ENCODE measurements around the gene NAXE.

DNA sequence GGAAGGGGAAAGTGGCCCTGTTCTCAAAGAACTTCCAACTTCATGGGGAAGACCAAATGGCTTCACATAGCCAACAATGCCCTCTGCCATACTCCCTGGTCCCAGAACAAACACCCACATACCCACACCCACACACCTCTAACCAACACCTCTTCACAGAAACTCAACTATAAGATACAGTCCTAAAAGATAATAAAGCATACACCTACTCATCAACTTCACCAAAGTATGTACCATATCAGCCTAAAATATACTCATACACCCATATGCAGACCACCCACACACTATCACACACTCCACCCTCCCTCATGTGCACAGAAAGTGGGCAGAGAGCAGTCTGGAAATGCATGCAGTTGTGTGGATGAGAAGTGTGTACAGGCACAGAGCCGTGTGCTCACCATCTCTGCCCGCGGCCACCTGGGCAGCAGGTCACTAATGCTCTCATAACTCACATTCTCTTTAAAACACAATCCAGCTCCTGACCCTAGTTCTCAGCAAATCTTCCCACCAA, 46.9 kb upstream of the NAXE start:
- TF ChIP-seq, protein P1, sequence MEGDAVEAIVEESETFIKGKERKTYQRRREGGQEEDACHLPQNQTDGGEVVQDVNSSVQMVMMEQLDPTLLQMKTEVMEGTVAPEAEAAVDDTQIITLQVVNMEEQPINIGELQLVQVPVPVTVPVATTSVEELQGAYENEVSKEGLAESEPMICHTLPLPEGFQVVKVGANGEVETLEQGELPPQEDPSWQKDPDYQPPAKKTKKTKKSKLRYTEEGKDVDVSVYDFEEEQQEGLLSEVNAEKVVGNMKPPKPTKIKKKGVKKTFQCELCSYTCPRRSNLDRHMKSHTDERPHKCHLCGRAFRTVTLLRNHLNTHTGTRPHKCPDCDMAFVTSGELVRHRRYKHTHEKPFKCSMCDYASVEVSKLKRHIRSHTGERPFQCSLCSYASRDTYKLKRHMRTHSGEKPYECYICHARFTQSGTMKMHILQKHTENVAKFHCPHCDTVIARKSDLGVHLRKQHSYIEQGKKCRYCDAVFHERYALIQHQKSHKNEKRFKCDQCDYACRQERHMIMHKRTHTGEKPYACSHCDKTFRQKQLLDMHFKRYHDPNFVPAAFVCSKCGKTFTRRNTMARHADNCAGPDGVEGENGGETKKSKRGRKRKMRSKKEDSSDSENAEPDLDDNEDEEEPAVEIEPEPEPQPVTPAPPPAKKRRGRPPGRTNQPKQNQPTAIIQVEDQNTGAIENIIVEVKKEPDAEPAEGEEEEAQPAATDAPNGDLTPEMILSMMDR (IDR thresholded peaks at IDR 0.05): no peak
- no peak for TF ChIP-seq EZH2 (IDR thresholded peaks at IDR 0.05)

Measured in neural progenitor cell (in vitro differentiated cells).